ENCODE measurements around the gene TMEM184B.

The TMEM184B gene

GRCh38 chr22:38213990-38214301 is 58.9 kb downstream of the TMEM184B start:
- TF ChIP-seq CTCF (conservative IDR thresholded peaks at IDR 0.05) (no peak), ZFX (IDR thresholded peaks at IDR 0.05) (no peak)
- H3K27ac ChIP-seq: no peak overlapping the region

- H3K27ac ChIP-seq: no peak overlapping the region
- no peak for TF ChIP-seq CTCF (conservative IDR thresholded peaks at IDR 0.05)
- no peak for TF ChIP-seq ZFX (IDR thresholded peaks at IDR 0.05)
Measured at GRCh38 chr22:38213319-38213989, 59.4 kb downstream of the TMEM184B start.

GRCh38 chr22:38212442-38212841 is 60.4 kb downstream of the TMEM184B start:
- no peak overlapping the region for H3K27ac ChIP-seq
- TF ChIP-seq CTCF (conservative IDR thresholded peaks at IDR 0.05): no peak
- no peak for TF ChIP-seq ZFX (IDR thresholded peaks at IDR 0.05)

GRCh38 chr22:38211556-38211955 is 61.3 kb downstream of the TMEM184B start:
- TF ChIP-seq CTCF (conservative IDR thresholded peaks at IDR 0.05): no peak
- no peak for TF ChIP-seq ZFX (IDR thresholded peaks at IDR 0.05)

GRCh38 chr22:38208551-38208968 is 64.2 kb downstream of the TMEM184B start:
- no peak for TF ChIP-seq ZFX (IDR thresholded peaks at IDR 0.05)
- TF ChIP-seq CTCF (conservative IDR thresholded peaks at IDR 0.05): no peak
- H3K27ac ChIP-seq: no peak overlapping the region

More at GRCh38 chr22:38211556-38211955, 61.3 kb downstream of the TMEM184B start:
- H3K27ac ChIP-seq: no peak overlapping the region

- no peak for TF ChIP-seq CTCF (conservative IDR thresholded peaks at IDR 0.05)
- no peak for TF ChIP-seq ZFX (IDR thresholded peaks at IDR 0.05)
- H3K27ac ChIP-seq: no peak overlapping the region
Measured at GRCh38 chr22:38207898-38208432, 64.8 kb downstream of the TMEM184B start.

- no peak for TF ChIP-seq CTCF (conservative IDR thresholded peaks at IDR 0.05)
- no peak for TF ChIP-seq ZFX (IDR thresholded peaks at IDR 0.05)
- H3K27ac ChIP-seq: no peak overlapping the region
Measured at GRCh38 chr22:38205261-38206128, 67.3 kb downstream of the TMEM184B start.
